ENCODE data around the gene GNE. TPM values are rescaled to one million over a fixed set of nuclear protein-coding genes. Genes with fewer than 3 reads are reported as not detected.
"Not testable (repeated sequence)": the region's sequence is repeated elsewhere in the genome, so short reads cannot be mapped to it uniquely, and the experiment has no call there.

GNE gene
- total RNA-seq, 1 experiment from 2014 or later, result 4.6 TPM

DNA sequence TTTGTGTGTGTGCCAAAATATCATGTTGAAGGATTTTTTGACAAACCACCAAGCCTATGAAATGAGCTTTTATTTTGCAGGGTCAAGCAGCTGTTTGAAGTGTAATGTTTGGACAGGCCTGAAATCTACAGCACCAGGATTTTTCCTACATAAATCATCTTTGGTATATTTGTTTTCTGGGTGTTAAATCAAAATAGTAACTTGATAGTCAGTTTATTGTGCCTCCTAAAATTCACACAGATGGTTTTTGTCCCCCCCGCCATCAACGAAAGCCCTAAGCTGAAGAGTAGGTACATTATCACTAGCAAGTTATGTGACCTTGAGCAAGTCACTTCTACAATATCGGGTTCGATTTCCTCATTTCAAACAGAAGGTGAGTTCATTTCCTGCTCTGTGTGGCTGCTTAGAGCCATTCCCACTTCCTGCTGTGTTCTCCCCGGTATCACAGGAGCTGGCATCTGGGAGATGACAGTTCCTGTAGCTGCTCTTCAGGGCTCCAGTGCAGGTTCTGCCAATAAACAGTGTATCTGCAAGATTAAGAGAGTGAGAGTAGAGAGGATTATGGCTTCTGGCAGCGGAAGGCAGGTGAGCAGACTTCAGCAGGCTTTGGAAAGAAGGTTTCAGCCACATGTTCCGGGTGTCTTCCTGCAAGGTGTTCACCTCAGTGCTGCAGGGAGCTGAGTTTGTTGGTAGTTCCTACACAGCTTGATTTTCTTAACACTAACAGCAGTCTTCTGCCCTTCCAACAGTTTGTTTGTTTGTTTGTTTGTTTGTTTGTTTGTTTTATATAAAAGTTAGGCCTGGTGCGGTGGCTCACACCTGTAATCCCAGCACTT lies 48.4 kb upstream of the GNE start (continued):
- TF ChIP-seq IRF2 (CRISPR knock-in tag; IDR thresholded peaks at IDR 0.05; ENCODE audit: borderline replicate concordance, low read depth), result no peak
- TF ChIP-seq, protein P1, sequence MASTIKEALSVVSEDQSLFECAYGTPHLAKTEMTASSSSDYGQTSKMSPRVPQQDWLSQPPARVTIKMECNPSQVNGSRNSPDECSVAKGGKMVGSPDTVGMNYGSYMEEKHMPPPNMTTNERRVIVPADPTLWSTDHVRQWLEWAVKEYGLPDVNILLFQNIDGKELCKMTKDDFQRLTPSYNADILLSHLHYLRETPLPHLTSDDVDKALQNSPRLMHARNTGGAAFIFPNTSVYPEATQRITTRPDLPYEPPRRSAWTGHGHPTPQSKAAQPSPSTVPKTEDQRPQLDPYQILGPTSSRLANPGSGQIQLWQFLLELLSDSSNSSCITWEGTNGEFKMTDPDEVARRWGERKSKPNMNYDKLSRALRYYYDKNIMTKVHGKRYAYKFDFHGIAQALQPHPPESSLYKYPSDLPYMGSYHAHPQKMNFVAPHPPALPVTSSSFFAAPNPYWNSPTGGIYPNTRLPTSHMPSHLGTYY (CRISPR knock-in tag; IDR thresholded peaks at IDR 0.05), result no peak

DNA sequence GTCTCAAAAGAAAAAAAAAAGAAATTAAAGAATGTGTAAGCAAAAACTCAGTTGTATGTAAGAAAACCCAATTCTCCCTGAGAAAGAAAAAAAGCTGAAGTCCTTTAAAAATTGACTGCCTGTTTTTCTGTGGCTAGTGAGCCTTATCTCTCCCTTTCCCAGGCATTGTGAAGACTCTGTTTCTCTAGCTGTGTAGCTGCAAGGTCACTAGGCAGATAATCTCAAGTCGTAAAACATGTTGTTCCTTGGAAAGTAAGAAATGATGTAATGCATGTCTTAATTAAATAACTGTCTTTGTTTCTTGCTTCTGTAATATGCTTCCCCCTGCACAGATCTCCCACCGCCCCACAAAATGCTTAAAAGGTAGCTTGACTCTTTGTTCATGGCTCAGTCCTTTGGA lies 46.1 kb upstream of the GNE start:
- H3K4me3 Mint-ChIP-seq; H3K4me1 Mint-ChIP-seq; H3K36me3 Mint-ChIP-seq; H3K9me3 Mint-ChIP-seq; POLR2A ChIA-PET; DNase-seq (ENCODE audit: low spot score); ATAC-seq; H3K27me3 Mint-ChIP-seq (ENCODE audit: low read depth): not testable (repeated sequence)
- CTCF ChIA-PET, result interaction anchor here (1.9 kb wide), 1 partner anchor 25 kb away, joined by 6 read pairs; no protein-coding TSS in a partner anchor
- peak overlapping the region; percentile 26; the same call in 1 of the 2 replicates for H3K27ac Mint-ChIP-seq

GRCh38 chr9:36301227-36301626 lies 43.0 kb upstream of the GNE start:
- Mint-ChIP-seq H3K36me3 (no peaks in the 10 kb centered on the region), H3K4me3 (no peak overlapping the region), H3K27ac (no peak overlapping the region), H3K27me3 (ENCODE audit: low read depth) (no peaks in the 10 kb centered on the region), H3K4me1 (peaks cover 5% of the 10 kb centered on the region; the same call in 1 of the 2 replicates), H3K9me3 (no peaks in the 10 kb centered on the region)
- no peak for TF ChIP-seq IRF2 (CRISPR knock-in tag; IDR thresholded peaks at IDR 0.05; ENCODE audit: borderline replicate concordance, low read depth)
- TF ChIP-seq, protein P2, sequence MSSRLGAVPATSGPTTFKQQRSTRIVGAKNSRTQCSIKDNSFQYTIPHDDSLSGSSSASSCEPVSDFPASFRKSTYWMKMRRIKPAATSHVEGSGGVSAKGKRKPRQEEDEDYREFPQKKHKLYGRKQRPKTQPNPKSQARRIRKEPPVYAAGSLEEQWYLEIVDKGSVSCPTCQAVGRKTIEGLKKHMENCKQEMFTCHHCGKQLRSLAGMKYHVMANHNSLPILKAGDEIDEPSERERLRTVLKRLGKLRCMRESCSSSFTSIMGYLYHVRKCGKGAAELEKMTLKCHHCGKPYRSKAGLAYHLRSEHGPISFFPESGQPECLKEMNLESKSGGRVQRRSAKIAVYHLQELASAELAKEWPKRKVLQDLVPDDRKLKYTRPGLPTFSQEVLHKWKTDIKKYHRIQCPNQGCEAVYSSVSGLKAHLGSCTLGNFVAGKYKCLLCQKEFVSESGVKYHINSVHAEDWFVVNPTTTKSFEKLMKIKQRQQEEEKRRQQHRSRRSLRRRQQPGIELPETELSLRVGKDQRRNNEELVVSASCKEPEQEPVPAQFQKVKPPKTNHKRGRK (CRISPR knock-in tag; IDR thresholded peaks at IDR 0.05; ENCODE audit: borderline replicate concordance), result no peak
- TF ChIP-seq, protein P3, sequence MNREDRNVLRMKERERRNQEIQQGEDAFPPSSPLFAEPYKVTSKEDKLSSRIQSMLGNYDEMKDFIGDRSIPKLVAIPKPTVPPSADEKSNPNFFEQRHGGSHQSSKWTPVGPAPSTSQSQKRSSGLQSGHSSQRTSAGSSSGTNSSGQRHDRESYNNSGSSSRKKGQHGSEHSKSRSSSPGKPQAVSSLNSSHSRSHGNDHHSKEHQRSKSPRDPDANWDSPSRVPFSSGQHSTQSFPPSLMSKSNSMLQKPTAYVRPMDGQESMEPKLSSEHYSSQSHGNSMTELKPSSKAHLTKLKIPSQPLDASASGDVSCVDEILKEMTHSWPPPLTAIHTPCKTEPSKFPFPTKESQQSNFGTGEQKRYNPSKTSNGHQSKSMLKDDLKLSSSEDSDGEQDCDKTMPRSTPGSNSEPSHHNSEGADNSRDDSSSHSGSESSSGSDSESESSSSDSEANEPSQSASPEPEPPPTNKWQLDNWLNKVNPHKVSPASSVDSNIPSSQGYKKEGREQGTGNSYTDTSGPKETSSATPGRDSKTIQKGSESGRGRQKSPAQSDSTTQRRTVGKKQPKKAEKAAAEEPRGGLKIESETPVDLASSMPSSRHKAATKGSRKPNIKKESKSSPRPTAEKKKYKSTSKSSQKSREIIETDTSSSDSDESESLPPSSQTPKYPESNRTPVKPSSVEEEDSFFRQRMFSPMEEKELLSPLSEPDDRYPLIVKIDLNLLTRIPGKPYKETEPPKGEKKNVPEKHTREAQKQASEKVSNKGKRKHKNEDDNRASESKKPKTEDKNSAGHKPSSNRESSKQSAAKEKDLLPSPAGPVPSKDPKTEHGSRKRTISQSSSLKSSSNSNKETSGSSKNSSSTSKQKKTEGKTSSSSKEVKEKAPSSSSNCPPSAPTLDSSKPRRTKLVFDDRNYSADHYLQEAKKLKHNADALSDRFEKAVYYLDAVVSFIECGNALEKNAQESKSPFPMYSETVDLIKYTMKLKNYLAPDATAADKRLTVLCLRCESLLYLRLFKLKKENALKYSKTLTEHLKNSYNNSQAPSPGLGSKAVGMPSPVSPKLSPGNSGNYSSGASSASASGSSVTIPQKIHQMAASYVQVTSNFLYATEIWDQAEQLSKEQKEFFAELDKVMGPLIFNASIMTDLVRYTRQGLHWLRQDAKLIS (CRISPR knock-in tag; IDR thresholded peaks at IDR 0.05; ENCODE audit: borderline replicate concordance), result no peak
- TF ChIP-seq NFE2L1 (CRISPR knock-in tag; IDR thresholded peaks at IDR 0.05), result no peak
- TF ChIP-seq, protein P4, sequence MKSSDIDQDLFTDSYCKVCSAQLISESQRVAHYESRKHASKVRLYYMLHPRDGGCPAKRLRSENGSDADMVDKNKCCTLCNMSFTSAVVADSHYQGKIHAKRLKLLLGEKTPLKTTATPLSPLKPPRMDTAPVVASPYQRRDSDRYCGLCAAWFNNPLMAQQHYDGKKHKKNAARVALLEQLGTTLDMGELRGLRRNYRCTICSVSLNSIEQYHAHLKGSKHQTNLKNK (CRISPR knock-in tag; IDR thresholded peaks at IDR 0.05), result no peak
- TF ChIP-seq HMGA2 (CRISPR knock-in tag; IDR thresholded peaks at IDR 0.05), result no peak
- no peak for TF ChIP-seq EMX1 (CRISPR knock-in tag; IDR thresholded peaks at IDR 0.05)
- TF ChIP-seq SOX15 (CRISPR knock-in tag; IDR thresholded peaks at IDR 0.05), result no peak
- no peak for TF ChIP-seq ZNF423 (CRISPR knock-in tag; IDR thresholded peaks at IDR 0.05)
- no peak for TF ChIP-seq OVOL2 (CRISPR knock-in tag; IDR thresholded peaks at IDR 0.05; ENCODE audit: borderline replicate concordance)
- TF ChIP-seq ZNF396 (CRISPR knock-in tag; IDR thresholded peaks at IDR 0.05; ENCODE audit: borderline replicate concordance), result no peak
- TF ChIP-seq ELF4 (CRISPR knock-in tag; IDR thresholded peaks at IDR 0.05; ENCODE audit: low read depth), result no peak
- TF ChIP-seq TEAD1 (CRISPR knock-in tag; IDR thresholded peaks at IDR 0.05), result no peak
- TF ChIP-seq PRRX2 (CRISPR knock-in tag; IDR thresholded peaks at IDR 0.05), result no peak
- TF ChIP-seq ETV6 (CRISPR knock-in tag; IDR thresholded peaks at IDR 0.05), result no peak
- TF ChIP-seq, protein P5, sequence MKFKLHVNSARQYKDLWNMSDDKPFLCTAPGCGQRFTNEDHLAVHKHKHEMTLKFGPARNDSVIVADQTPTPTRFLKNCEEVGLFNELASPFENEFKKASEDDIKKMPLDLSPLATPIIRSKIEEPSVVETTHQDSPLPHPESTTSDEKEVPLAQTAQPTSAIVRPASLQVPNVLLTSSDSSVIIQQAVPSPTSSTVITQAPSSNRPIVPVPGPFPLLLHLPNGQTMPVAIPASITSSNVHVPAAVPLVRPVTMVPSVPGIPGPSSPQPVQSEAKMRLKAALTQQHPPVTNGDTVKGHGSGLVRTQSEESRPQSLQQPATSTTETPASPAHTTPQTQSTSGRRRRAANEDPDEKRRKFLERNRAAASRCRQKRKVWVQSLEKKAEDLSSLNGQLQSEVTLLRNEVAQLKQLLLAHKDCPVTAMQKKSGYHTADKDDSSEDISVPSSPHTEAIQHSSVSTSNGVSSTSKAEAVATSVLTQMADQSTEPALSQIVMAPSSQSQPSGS (CRISPR knock-in tag; IDR thresholded peaks at IDR 0.05; ENCODE audit: borderline replicate concordance, low read depth), result no peak
- no peak for TF ChIP-seq RORB (CRISPR knock-in tag; IDR thresholded peaks at IDR 0.05)
- TF ChIP-seq, protein P6, sequence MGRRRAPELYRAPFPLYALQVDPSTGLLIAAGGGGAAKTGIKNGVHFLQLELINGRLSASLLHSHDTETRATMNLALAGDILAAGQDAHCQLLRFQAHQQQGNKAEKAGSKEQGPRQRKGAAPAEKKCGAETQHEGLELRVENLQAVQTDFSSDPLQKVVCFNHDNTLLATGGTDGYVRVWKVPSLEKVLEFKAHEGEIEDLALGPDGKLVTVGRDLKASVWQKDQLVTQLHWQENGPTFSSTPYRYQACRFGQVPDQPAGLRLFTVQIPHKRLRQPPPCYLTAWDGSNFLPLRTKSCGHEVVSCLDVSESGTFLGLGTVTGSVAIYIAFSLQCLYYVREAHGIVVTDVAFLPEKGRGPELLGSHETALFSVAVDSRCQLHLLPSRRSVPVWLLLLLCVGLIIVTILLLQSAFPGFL (CRISPR knock-in tag; IDR thresholded peaks at IDR 0.05; ENCODE audit: borderline replicate concordance), result no peak
- TF ChIP-seq ZNF219 (CRISPR knock-in tag; IDR thresholded peaks at IDR 0.05; ENCODE audit: borderline replicate concordance), result no peak
- TF ChIP-seq USF2 (CRISPR knock-in tag; IDR thresholded peaks at IDR 0.05), result no peak
- POLR2A ChIA-PET, result no interaction called here
- CTCF ChIA-PET, result no interaction called here
- no peak for DNase-seq (ENCODE audit: low spot score)
- no peak for ATAC-seq
